GM19395 (cell line): ENCODE results near the gene GNPDA1.
"Not testable (repeated sequence)": the region's sequence is repeated elsewhere in the genome, so short reads cannot be mapped to it uniquely, and the experiment has no call there.

Source experiments
- ATAC-seq: cut with Tn5 transposase; IDR thresholded peaks from one replicate; pipeline ENCODE4 v1.9.1; 2021; ENCODE audit warnings: mild to moderate bottlenecking, moderate library complexity; ENCODE audit not compliant: unreplicated experiment

GNPDA1 gene

DNA sequence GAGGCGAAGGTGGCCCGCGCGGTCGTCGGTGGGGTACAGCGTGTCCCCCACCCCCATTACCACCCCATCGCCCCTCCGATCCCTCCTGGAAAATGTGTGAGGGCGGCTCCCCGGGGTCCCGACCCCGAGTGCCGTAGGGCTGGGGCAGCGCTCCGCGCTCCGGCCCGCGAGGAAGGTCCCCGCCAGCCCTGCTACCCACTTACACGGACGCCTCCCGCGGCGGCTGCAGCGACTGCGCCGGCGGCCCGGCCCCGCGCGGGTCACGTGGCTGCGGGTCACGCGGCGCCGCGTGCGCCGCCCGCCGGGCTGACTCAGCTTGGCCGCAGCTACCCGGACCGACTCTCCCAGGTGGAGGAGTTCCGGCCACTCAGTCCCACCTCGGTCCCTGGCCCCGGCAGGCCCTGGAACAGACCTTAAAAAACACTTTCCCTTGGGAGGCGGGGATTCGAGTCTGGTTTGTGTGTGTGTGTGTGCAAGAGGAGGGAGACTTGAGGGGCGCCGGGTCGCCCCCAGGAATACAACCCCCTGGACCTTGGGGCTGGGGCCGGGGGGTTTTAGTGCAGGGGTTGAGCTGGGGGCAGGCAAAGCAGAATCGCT is at the start of gene GNPDA1:
Gene GNPDA1 (minus strand): TSS at position 236 of the 597 bp plus-strand sequence. CDS start 992 bp downstream, outside the sequence.
- peak; percentile 49 for ATAC-seq

DNA sequence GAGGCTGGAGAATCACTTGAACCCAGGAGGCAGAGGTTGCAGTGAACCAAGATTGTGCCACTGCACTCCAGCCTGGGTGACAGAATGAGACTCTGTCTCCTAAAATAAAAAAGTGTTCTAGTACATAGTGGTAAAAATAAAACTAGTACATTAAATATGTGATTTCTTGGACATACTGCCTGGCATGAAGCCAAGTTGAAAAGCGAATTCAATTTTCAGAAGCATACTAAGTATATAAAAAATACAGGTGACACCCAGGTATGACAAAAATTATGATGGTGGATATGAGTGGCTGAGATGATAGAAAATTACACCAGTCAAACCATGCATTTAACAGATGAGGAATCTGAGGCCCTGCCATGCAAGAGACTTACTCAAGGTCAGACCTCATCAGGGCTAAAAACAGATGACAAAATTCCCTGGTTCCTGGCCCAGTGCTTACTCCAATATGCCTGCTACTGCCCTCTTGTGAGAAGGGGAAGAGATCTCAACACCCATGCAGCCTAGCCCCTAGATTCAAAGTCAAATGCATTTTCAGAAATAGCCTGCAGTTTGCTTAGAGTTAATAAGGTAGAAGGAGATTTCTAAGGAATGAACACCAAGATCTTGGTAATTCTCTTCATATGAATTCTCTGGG is 46.6 kb upstream of the GNPDA1 start:
- no peak for ATAC-seq

DNA sequence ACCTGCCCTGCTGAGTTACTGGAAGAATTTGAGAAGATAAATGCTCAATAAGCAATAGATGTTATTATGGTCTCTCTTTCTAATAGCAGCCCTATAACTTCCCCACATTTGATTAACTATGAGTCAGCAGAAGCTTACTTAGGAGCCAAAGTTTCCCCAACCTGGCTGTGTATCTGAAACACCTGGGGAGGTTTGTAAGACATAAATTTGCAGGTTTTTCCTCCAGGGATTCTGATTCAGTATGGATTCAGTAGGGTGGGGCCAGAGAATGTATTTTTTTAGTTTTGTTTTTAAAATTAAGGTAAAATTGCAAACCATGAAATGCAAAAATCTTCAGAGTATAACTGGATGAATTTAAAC is 44.9 kb upstream of the GNPDA1 start:
- ATAC-seq = no peak

DNA sequence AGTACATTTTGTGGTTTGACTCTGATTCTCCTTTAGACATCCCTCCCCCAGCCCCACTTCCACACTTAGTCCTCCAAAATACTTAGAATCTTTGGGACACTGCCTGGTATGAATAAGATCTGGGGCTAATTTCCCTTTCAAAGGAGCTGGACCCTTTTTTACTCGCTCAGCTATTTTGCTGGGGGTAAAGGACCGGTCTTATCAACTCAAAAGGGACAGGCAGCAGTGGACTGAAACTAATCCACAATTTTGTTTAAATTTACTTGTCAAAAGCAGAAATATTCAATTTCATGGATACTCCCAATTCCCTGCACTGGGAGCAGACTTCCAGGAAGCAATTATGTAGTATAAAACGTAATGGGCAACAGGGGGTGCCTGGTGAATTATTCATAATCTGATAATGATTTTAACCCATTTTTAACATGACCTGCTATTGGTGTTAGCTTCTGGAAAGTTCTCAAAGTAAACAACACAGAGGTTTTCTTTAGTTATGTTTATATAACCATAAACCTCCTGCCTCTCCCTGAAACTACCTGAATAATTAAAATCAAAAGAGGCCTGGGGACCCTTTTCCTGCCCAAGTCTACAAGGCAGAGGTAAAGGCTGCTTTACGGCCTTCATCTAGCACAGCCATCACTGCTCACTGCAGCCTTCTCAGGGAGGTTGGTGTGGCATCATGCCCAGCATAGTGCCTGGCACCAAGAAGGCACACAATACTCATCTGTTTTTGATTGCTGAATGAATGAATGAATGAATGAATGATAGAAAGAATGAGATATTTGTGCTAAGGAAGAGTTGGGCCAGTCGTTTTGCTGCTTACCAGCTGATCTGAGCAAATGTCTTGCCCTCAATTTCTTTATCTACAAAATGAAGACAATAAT is 44.2 kb upstream of the GNPDA1 start:
- ATAC-seq = no peak

DNA sequence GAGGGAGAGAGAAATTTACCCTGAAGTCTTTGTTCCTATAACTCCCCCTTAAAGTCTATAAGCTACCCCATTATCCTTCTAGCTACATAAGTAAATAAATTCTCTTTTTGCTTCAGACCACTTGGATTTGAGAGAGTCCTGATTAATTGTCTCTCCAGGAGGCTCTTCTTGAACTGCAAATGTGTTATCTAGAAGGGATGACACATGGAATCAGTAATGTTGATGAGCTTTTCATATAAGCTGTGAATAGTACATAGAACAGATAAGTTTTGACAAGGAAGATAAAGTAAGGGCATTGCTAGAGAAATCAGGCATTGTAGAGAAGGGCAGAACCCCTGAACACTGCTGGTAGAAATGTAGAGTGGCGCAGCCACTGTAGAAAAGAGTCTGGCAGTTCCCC is 42.5 kb upstream of the GNPDA1 start:
- no peak for ATAC-seq

DNA sequence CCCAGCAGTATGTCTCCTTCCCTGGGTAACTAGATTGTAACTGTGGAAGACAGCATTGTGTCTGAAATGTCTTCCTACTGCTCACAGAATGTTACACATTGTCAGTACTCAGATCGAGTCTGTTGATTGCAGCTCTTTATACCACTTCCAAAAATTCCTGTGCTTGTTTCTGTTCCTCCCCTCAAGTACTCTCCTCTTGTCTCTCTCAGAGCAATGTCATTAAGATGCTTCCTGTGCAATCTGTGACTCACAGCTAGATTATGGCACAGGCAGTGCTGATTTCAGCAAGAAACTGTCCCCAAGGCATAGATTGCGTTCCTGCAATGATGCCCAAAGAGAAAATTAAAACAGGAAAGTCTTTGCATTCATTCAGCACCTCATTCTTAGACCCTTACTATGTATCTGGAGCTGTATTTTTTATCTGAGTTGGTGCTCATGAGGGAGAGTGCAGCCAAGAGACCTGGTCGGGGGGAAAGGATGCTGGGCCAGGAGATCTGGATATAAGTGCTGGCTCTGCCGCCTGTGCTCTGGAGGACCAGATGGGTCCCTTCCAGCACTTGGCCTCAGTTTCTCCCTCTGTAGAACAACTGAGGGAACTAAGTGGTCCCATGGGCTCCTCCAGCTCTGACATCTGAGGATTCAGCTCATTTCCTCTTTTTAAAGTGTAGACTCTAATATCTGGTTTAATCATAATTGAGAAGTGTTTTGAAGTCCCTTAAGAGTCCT is 40.8 kb upstream of the GNPDA1 start:
- ATAC-seq = no peak

DNA sequence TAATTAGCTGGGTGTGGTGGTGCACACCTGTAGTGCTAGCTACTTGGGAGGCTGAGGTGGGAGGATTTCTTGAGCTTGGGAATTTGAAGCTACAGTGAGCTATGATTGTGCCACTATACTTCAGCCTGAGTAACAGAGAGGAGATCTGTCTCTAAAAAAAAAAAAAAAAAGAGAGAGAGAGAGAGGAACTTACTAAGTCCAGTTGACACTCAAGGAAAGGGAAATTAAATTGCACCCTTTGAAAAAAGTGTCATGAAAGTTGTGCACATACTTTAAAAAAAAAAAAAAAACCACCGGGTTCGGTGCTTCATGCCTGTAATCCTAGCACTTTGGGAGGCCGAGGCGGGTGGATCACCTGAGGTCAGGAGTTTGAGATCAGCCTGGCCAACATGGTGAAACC is 39.2 kb upstream of the GNPDA1 start:
- not testable (repeated sequence) for ATAC-seq

DNA sequence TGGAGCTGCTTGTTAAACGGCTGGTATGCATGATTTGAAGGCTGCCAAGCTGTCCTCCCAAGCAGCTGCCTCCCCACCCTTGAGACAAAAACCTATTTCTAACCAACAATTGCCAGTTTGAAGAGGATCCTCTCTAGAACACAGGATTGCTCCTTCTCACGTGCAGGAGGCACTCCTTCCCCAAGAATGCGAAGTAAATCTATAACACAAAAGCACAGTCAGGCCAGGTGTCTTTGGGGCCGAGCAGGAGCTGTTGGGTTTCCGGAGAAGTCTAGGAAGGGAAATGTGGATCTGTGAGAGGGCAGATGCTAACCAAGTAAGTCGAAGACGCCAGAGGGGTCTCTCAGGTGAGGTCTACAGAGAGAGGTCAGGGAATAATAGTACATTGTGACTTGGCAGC is 35.4 kb upstream of the GNPDA1 start:
- no peak for ATAC-seq

DNA sequence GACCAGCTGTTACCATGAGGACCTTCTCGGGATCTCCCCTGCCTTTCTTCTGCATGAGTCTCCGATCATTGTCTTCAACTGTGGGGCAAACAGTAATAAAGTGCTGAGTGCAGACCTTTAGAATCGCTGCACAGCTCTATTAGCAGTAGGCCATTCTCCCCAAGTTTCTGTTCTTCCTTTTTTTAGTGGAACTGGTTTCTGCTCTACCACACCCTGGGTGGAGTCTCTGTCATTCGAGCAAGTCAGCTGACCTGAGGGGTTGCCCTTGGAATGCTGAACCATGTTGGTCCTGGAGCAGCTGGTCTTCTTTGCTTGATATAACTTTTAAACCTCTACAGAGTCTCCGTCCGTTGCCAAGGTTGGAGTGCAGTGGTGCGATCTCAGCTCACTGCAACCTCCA is 33.4 kb upstream of the GNPDA1 start:
- ATAC-seq = no peak

DNA sequence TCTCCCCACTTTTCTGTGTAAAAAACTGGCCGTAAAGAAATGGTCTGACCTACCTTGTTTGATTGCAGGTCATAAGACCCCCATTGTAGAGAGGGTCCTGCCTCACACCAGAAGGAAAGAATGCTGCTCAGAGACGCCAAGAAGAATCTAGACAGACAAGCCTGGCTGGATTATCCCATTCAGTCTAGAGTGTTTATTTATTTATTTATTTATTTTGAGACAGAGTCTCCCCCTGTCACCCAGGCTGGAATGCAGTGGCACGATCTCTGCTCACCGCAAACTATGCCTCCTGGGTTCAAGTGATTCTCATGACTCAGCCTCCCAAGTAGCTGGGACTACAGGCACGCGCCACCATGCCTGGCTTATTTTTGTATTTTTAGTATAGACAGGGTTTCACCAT is 28.1 kb upstream of the GNPDA1 start:
- ATAC-seq = not testable (repeated sequence)

DNA sequence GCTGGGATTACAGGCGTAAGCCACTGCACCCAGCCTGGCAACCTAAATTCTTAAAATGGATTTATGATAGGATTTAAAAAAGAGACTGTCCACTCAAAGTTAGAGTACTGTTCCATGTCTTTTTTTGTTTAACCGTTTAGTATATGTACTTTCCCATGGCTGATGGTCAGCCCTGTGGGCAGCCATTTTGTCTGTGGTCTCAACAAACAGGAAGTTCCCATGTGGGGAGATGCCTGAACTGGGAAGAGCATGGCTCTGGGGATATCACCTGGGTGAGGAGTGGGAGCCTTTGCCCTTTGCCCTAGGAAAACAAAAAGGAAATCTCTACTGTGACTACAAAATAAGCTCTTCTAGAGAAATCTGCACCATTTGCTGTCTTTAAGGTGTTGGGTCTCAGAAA is 27.5 kb upstream of the GNPDA1 start:
- no peak for ATAC-seq

DNA sequence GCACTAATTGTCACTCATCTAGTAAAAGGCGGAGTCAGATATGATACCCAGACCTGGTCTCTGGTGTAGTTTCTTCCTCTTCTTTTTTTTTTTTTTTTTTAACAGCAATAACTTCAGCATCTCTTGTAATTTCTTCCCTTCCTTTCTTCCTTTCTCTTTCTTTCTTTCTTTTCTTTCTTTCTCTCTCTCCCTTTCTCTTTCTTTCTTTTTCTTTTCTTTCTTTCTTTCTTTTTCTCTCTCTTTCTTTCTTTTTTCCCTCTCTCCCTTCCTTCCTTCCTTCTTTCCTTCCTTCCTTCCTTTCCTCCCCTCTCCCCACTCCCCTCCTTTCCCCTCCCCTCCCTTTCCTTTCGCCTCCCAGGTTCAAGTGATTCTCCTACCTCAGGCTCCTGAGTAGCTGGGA is 25.9 kb upstream of the GNPDA1 start:
- ATAC-seq = no peak

DNA sequence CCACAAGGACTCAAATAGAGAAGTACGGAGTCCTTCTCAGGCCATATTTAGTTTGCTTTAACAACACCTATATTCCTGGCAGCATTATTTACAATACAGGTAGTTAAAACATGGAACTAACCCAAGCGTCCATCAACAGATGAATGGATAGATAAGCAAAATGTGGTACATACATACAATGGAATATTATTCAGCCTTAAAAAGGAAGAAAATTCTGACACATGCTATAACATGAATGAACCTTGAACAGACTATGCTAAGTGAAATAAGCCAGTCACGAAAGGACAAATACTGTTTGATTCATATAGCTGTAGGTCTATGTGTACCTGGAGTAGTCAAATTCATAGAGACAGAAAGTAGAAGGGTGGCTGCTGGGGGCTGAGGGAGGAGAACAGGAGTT is 24.8 kb upstream of the GNPDA1 start:
- ATAC-seq = not testable (repeated sequence)

DNA sequence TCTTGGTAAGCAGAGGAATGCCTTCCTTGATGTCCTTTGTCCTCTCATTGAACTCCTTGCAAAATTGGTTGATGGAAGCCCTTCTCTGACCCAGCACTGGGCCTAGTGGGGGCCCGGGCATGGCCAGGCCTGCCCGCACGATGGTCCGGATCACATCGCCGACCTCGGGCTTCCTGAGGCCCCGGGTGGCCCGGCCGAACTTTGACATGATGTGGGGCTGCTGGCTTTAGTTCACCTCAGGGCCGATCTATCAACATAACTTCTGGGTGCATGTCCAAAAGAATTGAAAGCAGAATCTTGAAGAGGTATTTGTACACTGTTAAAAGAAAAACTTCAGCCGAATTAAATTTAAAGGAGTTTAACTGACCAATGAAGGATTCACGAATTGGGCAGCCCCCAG is 24.1 kb upstream of the GNPDA1 start:
- no peak for ATAC-seq

DNA sequence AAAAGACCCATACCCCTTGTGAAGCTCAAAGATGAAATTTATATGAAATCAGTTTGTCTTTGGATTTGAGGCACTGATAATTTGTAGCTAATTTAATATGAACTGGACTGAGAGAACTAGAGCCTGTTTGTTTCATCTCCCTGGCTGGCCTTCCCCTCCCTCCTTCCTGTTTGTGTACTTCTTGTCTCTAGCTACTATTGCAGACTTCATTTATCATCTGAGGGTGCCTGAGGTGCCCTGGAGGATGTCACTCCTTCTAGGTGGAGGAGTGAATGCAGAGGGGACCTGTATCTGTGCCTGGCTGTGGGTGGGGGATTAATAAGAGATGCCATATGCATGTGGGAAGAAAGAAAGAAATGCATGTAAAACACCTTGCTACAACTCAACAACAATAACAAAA is 22.2 kb upstream of the GNPDA1 start:
- no peak for ATAC-seq

DNA sequence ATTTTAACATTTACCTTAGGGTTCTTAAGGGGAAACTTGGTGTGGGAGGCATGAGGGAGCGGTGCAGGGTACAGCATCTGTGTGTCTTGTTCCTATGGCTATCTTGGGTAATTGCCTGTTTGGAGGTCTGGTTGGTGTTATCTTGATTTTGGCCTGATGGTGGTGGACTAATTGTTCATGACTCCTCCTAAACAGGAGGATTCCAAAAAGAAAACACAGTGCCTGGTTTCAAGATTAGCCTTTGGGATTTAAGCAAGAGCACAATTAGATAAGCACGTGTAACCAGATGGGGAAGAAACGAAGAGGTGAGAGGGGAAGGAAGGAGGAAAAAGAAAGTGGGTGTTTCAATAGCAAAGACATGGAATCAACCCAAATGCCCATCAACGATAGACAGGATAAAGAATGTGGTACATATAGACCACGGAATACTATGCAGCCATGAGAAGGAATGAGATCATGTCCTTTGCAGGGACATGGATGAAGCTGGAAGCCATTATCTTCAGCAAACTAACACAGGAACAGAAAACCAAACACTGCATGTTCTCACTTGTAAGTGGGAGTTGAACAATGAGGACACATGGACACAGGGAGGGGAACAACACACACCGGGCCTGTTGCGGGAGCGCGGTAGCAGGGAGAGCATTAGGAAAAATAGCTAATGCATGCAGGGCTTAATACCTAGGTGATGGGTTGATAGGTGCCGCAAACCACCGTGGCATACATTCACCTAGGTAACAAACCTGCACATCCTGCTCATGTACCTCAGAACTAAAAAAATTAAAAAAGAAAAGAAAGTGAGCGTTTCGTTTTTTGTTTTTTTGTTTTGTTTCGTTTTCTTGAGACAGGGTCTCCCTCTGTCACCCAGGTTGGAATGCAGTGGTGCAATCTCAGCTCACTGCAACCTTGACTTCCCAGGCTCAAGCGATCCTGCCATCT is 21.1 kb upstream of the GNPDA1 start:
- not testable (repeated sequence) for ATAC-seq

DNA sequence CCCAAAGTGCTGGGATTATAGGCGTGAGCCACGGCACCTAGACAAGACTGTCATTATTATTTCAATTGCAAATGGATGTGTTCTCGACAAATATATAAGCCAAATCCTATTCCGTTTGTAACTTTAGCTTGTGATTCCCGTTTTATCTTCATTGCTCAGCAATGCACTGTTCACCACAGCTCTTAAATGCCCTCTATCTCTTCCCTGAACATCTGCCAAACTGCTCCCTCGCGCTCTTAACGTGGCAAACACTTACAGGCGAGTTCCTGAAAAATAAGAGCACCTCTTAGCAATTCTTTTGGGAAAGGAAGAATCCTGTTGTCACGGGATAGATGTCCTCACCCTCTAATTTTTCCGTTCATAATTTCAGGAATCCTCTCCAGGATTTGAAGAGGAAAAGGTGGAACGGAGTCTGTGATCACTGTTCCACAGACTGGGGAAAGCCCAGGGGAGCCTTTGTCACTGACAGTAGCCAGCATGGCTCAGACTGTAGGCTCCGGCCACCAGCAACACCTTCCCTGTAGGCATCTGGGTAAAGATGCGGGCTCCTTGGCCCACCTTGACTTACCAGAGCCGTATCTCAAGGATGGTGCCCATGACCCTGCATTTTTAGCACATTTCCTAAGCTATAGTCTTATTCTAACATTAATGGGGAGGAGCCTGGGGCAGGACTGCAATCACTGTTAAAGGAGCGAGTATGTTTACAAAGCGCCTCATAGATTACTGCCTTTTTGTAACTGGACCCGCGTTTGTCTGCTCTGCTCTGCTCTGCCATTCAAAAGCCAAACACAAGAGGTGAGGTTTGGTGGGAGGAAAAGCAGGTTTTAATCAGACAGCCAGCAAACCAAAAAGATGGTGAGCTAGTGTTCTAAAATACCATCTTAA is 20.2 kb upstream of the GNPDA1 start:
- no peak for ATAC-seq

DNA sequence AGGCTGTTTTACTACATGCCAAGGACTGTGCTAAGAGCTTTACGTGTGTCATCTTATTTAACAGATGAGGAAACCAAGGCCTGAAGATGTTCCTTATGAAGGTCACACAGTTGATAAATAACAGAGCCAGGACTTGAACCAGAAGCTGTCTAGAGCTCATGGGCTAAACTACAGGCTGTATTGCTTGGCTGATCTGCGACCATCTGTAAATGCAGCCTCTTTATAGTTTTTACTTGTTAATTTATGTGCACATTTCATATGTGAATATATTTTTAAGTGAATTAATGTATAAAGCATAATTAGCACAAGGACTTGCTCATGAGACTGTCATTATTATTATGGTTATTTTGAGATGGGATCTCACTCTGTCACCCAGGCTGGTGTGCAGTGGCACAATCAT is 19.3 kb upstream of the GNPDA1 start:
- no peak for ATAC-seq

DNA sequence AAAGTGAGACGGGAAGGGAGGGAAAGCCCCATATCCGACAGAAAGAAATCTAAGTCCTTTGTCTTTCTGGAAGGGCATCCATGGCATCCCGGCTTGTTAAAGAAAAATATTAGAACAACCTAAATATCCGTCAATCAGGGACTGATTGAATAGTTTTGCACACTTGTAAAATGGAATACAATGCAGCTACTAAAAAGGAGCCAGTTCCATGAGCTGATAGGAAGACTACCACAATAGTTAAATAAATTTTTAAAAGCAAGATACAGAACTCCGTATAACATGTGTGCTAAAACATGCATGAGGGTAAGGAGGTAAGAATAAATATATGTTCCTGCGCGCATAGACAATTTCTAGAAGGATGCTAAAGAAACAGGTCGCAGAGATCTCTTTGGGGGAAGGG is 12.8 kb upstream of the GNPDA1 start:
- no peak for ATAC-seq
